ENCODE results near the gene ENDOD1.
A peak's percentile ranks its signal among the peaks of the same experiment; 100 is the strongest.

Gene ENDOD1

GRCh38 chr11:95144313-95145235, 54.9 kb downstream of the ENDOD1 start:
- no peak for DNase-seq (ENCODE audit: low spot score)

DNA sequence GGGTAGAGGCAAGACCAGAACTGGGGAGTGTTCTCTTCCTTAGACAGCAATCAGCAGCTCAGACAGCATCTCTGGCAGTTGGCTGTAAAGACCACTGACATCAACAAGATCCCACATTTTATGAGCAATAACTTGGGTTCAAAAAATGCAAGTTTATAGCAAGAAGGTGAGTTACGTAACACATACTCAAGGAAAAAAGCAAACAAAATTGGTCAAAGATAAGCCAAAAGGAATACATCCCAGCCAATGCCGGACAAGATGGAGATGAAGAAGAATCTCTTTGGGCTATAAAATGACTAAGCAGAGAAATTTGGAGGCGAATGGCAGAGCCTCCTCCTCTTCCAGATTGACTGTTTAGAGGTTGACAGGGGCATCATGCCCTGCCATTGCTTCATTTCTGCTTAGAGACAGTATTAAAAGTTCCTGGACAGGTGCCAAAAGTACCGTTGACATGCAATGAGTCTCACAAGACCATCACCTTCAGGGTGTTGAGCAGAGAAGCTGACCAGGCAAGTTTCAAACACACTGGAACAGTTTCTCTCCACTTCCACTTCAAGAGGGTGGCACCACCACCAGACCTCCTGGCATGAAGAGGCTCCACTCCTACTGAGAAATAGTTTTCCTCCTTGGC, 55.9 kb downstream of the ENDOD1 start:
- no peak for DNase-seq (ENCODE audit: low spot score)

GRCh38 chr11:95147364-95147905, 57.8 kb downstream of the ENDOD1 start:
- peak; percentile 51 for DNase-seq (ENCODE audit: low spot score)

DNA sequence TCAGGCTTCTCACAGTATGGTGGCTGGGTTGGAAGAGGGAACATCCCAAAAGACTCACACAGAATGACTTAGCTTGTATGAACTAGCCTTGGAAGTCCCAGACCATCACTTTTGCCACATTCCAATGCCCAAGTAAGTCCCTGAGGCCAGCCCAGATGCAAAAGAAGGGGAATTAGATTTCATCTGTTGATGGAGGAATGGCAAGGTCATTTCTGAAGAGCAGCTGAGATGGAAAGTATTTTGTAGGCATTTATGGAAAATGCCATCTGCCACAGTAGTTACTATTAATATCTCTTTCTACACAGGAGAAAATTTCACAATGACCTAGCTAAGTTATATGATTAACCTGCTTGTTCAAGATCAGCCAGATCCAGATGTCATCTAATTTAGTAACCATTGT, 58.8 kb downstream of the ENDOD1 start:
- DNase-seq (ENCODE audit: low spot score), result no peak

DNA sequence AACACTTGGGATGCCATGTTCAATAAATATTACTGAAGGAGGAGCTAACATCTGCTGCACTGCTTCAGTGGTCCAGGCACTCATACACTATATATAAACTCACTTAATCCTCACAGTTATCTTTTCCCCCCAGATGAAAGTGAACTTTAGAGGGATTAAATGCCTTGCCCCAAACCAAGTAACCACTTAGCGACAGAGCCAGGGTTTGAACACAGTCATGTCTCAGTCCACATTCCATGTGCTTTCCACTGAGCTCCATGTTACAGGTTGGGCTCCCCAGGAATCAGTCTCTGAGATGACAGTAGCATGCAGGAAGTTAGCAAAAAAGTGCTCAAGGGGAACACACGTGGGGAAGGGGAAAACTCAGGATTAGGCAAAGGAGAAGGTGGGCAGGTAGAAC, 59.3 kb downstream of the ENDOD1 start:
- DNase-seq (ENCODE audit: low spot score), result no peak

DNA sequence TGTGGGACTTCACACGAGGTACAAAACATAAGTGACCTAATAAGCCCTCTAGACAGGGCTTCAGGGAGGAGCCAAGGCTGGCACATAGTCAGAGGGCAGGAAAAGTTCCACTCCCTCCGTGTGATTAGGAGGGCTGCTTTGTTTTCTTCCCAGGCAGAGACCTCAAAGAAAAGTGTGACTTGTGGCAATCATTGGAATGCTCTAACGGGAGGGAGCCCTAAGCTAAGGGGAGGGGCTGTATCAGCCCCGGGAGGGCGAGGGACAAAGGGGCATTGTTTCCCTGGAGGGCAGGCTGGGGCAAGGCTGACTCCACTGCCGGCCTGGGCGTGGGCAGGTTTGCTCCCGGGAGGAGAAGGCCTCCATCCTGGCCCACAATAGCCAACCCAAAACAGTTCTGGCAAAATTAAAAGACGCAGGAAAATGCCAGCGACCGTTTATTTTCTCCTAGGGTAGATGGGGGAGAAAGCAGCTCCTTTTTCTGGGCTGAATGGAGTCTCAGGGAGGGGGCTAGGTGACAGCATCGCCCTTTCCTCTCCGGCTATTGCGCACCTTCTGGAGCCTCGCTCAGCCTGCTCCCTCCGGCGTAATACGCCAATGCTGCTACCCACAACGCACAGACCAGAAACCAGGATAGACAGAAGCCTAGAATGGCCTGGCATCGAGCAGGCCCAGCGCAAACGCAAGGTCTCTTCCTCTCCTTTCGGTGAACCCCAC, 60.2 kb downstream of the ENDOD1 start:
- DNase-seq (ENCODE audit: low spot score), result peak; percentile 78

DNA sequence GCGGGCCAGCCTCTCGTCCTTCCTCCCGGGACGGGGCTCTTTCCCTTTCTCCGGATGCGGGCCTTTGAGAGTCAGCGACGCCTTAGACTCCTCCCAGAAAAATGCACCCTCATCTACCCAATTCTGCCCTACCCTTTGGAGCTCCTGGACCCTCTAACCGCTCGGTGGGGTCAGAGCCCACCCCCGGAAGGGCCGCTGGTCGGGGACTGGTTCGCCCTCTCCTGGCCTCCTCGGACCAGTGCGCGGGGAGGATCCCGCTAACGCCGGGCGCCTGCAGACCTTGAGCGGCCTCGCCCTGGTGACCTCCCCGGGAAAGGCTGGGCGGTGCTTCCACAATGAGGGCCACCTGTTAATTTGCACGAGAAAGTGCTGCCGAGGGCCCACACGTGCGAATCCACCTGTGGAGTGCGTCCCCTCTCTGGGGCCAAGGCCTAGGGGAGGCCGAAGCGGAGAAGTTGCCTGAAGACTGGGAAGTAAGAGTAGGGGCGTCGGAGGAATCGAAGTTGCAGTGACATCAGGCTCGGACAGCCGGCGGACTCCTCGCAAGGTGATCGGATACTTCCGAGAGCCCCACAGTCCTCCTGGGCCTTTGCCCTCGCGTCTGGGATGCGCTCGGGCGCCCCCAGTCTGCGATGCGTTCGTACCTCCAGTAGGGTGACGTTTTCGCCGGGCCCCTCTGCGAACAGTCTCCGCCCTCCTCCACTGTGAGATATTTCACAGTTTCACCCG, 61.5 kb downstream of the ENDOD1 start:
- peak; percentile 84 for DNase-seq (ENCODE audit: low spot score)

- DNase-seq (ENCODE audit: low spot score), result no peak
Observed at GRCh38 chr11:95152876-95153856, 63.5 kb downstream of the ENDOD1 start.

DNA sequence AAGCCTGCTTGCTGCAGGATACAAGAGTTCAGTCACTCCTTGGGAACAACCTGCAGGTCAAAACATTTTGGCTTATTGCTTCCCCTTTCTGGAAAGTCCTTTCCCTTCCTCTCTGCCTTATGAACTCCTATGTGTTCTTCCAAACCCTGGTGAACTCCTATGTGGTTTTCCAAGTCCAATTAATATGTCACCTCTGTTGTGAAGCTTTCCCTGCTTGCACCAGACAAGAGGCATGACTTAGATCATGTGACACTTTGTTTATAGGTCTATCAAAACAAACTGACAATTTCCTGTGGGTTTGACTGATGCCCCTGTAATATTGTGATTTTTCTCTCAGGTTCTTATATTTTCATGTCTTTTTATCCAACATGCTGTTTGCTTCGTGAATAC, 64.2 kb downstream of the ENDOD1 start:
- DNase-seq (ENCODE audit: low spot score), result no peak

GRCh38 chr11:95154514-95154913, 64.9 kb downstream of the ENDOD1 start:
- peak; percentile 55 for DNase-seq (ENCODE audit: low spot score)

DNA sequence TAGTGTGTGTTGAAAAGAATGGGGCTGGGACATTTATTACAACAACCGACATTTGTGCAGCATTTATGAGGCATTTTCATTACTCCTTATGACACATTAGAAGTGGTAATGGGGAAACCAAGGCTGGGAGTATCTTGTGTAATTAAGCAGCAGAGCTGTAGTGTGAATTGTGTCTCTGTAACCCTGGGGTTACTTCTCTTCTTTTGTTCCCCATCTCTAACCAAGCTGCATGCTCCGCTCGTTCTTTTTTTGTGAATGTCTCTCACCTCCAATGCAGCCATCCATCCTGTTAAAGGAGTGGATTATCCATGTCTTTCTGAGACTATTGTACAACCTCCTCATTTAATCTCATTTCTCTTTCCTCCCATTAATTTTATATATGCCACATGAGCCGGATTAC, 65.7 kb downstream of the ENDOD1 start:
- no peak for DNase-seq (ENCODE audit: low spot score)

- no peak for DNase-seq (ENCODE audit: low spot score)
Observed at GRCh38 chr11:95156133-95156721, 66.6 kb downstream of the ENDOD1 start.

DNA sequence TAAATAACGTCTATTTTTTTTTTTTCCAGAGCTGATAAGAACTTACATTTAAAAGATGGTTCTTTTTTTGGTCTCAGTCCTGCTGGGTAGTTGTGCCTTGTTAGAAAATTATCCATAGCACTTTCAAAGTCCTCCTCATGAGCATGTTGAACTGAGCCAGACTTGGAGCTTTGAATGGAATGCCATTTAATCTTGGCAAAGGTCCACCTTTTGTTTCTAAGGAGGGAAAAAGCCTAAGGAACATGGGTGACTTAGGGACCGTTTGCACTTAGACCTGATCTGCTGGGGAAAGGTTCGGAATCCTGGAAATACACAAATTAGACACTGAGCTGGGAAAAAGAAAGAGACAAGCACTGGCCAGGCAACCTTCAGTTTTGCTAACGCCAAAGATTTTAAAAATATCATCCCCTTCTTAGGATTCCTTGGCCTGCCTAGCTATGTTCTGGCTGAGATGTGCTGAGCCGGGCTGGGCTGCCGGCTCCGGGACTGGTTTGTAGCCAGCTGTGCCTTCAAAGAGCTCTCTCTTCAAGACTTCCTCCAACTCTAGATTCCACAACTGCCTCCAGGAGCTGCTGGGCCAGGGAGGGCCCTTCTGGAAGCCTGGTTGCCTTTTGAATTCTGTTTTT, 67.4 kb downstream of the ENDOD1 start:
- DNase-seq (ENCODE audit: low spot score), result no peak

GRCh38 chr11:95157824-95158223, 68.2 kb downstream of the ENDOD1 start:
- DNase-seq (ENCODE audit: low spot score), result no peak

GRCh38 chr11:95161248-95161647, 71.6 kb downstream of the ENDOD1 start:
- no peak for DNase-seq (ENCODE audit: low spot score)

DNA sequence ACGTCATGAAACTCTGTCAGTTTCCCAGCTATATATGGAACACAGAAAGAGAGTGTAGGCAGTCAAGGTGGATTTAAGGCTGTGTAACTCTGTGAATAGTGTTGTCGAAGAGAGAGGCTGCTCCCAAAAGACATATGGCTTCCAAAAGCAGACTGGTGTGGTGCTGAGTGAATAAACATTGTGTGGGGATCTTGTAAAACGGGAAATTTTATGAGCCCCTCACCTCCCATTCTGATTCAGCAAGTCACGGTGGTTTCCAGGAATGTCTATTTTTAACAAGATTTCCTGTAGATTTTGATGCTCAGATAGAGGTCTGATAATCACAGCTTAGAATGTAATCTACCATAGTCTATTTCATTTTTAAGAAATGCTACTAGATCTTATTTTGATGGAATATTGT, 73.5 kb downstream of the ENDOD1 start:
- DNase-seq (ENCODE audit: low spot score), result no peak

DNA sequence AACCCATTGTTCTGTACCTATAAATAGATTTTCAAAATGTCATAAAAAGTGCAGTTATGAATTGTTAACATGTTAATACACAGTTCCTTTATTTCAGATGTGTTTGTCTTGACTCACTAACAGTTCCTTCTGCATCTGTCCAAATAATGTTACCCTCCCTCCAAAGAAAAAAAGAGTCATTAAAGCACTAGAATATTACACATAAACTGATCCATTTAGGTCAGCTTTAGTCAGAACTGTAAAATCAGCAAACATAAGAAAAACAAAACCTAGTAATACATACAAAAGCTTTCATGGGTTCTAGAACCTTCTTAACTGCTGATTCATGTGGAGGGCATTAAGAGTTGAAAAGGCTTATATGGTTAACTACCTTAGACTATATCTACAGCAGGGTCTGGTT, 76.0 kb downstream of the ENDOD1 start:
- no peak for DNase-seq (ENCODE audit: low spot score)

- DNase-seq (ENCODE audit: low spot score), result no peak
Observed at GRCh38 chr11:95166781-95167180, 77.1 kb downstream of the ENDOD1 start.

DNA sequence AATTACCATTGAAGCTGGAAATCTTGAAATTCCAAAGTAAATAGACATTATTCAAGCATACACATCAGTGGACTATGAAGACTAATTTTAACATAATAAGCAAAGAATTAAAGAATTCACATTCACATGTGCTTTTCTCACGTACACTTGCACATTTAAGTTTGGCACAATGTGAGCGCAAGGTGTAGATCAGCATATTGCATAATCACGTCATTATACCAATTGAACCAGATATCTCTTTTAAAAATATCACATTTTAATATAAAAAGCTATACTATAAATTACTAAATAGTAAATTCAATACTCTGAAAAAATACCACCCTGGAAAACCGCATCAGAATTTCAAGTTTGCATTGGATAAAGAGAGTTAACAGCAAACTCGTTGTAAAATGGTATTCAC, 80.6 kb downstream of the ENDOD1 start:
- no peak for DNase-seq (ENCODE audit: low spot score)
